Activated CD4-positive, alpha-beta T cell treated with anti-CD3 and anti-CD28 coated beads for 4 hours (primary cell): Measurements from ENCODE around the gene ANKLE2.
"Not testable (repeated sequence)": the region's sequence is repeated elsewhere in the genome, so short reads cannot be mapped to it uniquely, and the experiment has no call there.

Experiments
- DNase-seq, 2 donors: peaks; one replicate each; pipeline ENCODE4 v3.0.0-alpha.2; 2020

The ANKLE2 gene

GRCh38 chr12:132718644-132719043 lies 43.0 kb downstream of the ANKLE2 start:
- no peak for DNase-seq

- DNase-seq, result no peak
Observed at GRCh38 chr12:132717531-132718387, 43.9 kb downstream of the ANKLE2 start.

GRCh38 chr12:132717011-132717410 lies 44.6 kb downstream of the ANKLE2 start:
- DNase-seq, result no peak

- no peak for DNase-seq
Observed at GRCh38 chr12:132716356-132716755, 45.3 kb downstream of the ANKLE2 start.

GRCh38 chr12:132715874-132716273 lies 45.8 kb downstream of the ANKLE2 start:
- no peak for DNase-seq

- DNase-seq, result no peak
Observed at GRCh38 chr12:132713123-132713522, 48.5 kb downstream of the ANKLE2 start.

- peak; percentile 22 to 31 for DNase-seq
Observed at GRCh38 chr12:132711080-132711843, 50.4 kb downstream of the ANKLE2 start.

GRCh38 chr12:132710405-132711079 lies 51.1 kb downstream of the ANKLE2 start, which contains the start of gene PGAM5:
PGAM5 (plus strand) TSS chr12:132710842; CDS start chr12:132710877, 35 bp downstream.
- peak; percentile 89 to 93 for DNase-seq

- no peak for DNase-seq
Observed at GRCh38 chr12:132710043-132710404, 51.6 kb downstream of the ANKLE2 start.

- no peak for DNase-seq
Observed at GRCh38 chr12:132708150-132708549, 53.5 kb downstream of the ANKLE2 start.

GRCh38 chr12:132707241-132707640 lies 54.4 kb downstream of the ANKLE2 start:
- DNase-seq, result no peak

GRCh38 chr12:132703641-132704040 lies 58.0 kb downstream of the ANKLE2 start:
- no peak for DNase-seq

GRCh38 chr12:132702640-132703039 lies 59.0 kb downstream of the ANKLE2 start:
- no peak for DNase-seq

GRCh38 chr12:132700212-132700822 lies 61.3 kb downstream of the ANKLE2 start:
- no peak for DNase-seq

GRCh38 chr12:132698341-132698740 lies 63.3 kb downstream of the ANKLE2 start:
- DNase-seq, result no peak

GRCh38 chr12:132695431-132695830 lies 66.2 kb downstream of the ANKLE2 start:
- DNase-seq, result no peak

GRCh38 chr12:132694888-132695287 lies 66.7 kb downstream of the ANKLE2 start:
- DNase-seq, result not testable (repeated sequence)

GRCh38 chr12:132692030-132692429 lies 69.6 kb downstream of the ANKLE2 start:
- not testable (repeated sequence) for DNase-seq

- DNase-seq, result no peak
Observed at GRCh38 chr12:132690112-132690511, 71.5 kb downstream of the ANKLE2 start.

- no peak for DNase-seq
Observed at GRCh38 chr12:132689227-132689626, 72.4 kb downstream of the ANKLE2 start.

- DNase-seq, result peak; percentile 93 to 94
Observed at GRCh38 chr12:132687211-132688164, 74.1 kb downstream of the ANKLE2 start, which contains the start of the genes POLE and PXMP2. POLE (minus strand) TSS chr12:132687342; CDS start chr12:132687315, 27 bp downstream. PXMP2 (plus strand) TSS chr12:132687587; CDS start chr12:132687671, 84 bp downstream.
